AG20443 (cell line): ENCODE results near the gene AGAP1.
A peak's percentile ranks its signal among the peaks of the same experiment; 100 is the strongest.

ENCODE experiments used
- DNase-seq: peaks from one replicate; pipeline ENCODE4 v3.0.0; 2012; ENCODE audit warnings: low spot score, mixed read lengths

AGAP1 gene

DNA sequence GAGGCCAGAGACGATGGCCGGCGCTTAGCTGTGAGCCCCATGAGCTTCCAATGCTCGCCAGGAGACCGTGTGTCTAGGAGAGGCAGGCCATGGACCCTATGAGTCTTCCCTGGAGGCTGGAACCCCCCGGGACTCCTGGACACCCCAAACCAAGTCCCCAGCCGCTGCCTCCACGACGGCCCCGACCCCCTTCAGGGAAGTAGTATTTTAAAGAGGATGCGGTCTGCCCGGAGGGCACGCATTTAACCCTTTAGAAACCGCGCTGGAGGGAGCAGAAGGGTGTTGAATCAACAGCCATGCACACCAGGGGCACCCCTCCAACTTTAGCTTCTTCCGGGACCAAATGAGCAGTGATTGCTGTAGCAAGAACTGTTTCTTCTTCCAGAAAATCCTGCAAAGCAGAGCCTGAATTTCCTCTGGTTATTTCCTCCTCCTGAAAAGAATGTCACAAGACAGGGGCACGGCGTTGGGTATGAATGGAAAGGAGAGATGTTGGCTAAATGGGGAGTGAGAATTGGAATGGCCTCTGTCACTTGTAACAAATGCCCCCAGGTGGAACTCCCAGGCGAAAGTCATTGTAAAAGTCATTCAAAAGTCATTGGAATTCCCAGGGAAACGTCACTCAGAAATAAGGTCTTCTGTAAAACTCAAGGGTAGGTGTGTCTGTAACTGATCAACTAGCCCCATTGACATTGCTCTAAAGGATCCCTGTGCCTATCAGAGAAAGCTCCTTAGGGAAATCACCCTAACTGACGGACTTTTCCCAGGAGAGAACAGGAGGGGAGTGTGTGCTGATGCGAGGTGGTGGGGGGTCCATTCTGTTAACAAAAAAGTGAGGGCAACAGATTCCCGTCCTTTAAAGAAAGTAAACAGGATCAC, 680.1 kb downstream of the AGAP1 start:
- DNase-seq = no peak

DNA sequence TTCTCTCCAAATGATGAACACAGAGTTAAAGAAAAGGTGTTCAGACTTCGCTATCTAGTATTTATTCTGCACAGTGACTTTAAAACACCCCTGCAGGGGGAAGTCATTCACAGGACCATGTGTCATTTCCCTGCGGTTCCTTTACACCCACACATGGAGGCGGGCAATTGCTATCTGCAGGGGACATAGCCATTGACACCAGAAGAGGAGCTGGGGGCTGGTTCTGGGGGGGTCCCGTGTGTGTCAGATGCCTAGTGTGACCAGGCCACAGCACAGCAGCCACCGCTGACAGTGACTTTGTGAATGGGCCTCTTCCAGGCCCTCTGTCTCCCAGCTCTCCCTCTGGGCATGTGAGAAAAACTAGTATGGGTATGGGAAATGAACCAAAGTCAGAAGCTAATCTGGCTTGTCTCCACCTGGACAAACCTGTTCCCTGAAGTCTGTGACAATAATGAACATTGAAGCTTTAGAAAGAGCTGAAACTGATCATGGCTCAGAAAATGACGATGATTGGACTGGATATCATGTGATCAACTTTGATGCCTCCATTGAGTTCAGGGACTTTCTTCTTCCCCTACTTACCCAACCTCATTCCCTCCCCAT, 681.8 kb downstream of the AGAP1 start:
- peak; percentile 12 for DNase-seq

GRCh38 chr2:236176417-236176816, 682.6 kb downstream of the AGAP1 start:
- peak; percentile 25 for DNase-seq

DNA sequence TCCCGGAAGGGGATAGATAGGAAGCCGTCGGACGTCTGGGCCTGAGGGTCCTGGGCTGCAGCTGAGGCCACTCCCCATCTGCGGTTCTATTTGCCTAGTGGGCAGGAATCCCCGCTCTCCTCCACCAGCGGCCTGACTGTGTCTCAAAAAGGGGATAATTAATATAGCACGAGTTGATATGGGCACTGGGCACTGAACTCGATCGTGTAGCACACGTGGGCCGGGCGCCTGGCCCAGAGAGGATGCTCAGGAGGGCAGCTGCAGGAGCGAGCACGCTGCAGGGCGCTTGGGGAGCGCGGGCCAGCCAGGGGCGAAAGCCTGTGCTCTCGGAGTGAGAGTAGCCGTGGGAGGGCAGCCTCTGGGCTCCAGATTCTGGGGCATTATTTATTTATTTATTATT, 683.1 kb downstream of the AGAP1 start:
- DNase-seq = peak; percentile 3

DNA sequence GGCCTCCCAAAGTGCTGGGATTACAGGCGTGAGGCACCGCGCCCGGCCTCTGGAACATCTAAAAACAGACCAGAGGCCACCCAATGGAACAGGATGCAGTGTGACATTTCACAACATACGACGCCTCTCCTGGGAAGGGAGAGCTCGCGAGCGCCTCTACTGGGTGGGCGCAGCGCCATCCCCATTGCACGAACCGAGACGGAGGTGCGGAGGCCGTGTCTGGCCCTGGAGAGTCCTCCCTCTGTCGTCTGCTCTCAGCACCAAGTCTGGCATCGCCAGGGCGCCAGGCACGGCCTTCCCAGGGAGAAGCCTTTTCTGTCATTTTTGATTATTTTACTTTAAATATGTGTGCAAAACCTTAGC, 683.7 kb downstream of the AGAP1 start:
- DNase-seq = peak; percentile 60

DNA sequence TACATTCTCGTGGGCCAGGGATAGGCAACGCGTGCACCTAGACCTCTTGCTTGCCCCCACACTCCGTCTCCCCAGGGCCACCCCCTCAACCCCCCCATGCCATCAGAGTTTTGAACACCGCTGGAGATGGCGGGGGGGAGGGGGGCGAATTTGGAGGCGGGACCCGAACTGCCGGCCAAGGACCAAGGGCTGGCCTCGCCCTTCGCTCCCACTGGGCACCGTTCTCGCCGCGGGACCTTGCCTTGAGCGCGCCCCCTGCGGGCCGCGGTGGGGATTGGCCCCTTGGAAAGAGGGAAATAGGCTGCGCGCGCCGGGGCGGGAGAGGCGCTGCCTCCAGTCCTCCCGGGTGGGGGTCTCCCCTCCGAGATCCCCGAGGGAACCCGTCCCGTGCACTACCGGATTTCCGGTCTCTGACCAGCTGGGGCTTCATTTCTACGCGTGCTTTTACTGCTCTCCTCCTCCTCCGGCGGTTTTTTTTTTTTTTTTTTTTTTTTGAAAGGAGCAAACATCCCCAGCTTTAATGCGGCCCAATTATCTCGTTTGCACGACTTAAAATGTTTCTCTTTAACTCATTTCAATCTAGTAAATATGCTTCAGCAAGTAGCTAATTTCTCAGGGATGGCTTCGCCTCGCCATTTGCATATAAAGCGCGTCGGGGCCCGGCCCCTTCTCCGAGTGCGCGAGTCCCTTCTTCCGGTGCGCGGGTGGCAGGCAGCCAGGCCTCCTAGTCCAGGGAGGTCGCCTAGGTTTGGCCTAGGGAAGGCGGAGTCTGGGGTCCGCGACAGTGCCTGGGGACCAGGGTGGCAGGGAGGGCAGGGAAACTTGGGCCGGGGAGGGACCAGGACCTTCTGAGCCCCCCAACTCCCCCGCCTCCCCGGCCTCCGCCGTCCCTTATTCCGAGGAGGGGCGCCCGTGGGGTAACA, 684.4 kb downstream of the AGAP1 start:
- DNase-seq = peak; percentile 88

DNA sequence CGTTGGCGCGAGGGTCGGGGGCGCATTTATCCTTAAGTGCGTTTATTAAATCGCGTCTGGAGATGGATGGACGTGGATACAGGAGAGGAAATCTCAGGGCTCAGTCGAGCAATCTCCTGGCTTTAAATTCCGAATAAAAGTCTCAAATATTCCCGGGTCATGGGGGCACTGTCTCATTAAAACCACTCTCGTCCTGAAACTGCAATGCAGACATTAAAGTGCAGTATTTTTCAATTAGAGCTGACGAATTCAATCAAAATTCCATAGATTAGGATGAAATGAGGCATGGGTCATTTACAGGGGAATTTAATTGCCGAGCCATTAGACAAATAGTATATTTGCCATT, 685.0 kb downstream of the AGAP1 start:
- DNase-seq = peak; percentile 18

- DNase-seq = peak; percentile 40
These were observed 685.6 kb downstream of the AGAP1 start for GRCh38 chr2:236179236-236180075.

DNA sequence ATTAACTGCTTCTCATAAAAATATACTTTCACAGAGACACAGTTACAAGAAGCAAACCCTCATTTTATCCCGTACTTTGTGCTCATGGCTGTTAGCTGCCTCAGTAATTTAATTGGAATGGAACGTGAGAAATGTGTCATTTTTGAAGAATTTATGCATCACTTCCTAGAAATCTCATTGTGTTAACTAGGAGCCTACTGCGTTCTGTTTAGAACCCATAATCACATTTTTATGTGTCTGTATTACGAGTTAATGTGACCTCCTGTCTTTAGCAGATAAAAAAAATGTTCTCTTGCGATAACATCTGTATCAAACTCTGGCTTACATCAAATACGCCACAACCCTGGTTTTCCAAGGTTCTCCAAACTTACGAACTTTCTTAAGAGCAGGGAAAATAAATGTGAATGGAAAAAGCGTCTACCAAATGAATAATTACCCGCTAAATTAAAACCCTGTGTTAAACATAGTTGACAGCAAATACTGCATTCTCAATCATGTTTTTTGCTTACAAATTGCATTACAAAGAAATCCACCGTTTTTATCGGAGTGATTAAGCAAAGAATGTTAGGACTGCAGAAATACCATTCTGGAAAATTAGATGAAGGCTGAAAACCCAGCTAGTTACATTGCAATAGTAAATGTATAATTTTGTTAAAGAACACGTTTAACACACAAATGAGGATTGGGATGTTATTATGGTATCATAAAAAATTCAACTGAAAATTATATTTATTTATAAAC, 686.4 kb downstream of the AGAP1 start:
- peak; percentile 37 for DNase-seq

DNA sequence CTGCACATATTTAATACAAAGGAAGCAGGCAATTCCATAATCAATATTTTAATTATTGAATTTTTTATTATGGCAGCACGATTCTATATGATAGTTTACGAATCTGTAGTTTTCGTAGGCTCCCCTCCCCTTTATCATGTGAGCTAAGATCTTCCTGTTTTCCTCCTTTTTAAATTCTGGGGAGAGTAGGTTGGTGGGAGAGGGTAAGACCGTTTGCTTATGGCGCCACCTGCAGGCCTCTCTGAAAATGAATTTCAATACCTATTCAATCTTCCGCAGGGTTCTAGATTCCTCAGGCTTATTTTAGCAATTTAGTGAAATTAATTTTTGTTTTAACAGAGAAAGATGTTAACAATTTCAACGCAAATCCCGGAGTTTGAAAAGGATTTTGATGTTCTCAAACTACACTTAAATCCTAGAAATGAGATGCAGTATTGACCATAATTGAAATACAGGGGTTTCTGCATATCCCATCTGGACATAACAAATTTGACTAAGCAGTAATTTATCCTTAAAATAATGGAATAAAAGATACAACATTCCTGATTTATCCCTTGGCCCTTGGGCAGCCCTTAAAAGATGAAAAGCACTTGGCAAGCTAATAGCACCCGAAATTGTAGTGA, 687.1 kb downstream of the AGAP1 start:
- DNase-seq = peak; percentile 74
